GM19372 (cell line): ENCODE measurements around the gene MRTFA.
"Not testable (repeated sequence)": the region's sequence is repeated elsewhere in the genome, so short reads cannot be mapped to it uniquely, and the experiment has no call there.

Source experiments
- ATAC-seq: cut with Tn5 transposase; IDR thresholded peaks from one replicate; pipeline ENCODE4 v1.9.1; 2021; ENCODE audit warnings: mild to moderate bottlenecking, low read depth, moderate library complexity; ENCODE audit not compliant: unreplicated experiment

Gene MRTFA

DNA sequence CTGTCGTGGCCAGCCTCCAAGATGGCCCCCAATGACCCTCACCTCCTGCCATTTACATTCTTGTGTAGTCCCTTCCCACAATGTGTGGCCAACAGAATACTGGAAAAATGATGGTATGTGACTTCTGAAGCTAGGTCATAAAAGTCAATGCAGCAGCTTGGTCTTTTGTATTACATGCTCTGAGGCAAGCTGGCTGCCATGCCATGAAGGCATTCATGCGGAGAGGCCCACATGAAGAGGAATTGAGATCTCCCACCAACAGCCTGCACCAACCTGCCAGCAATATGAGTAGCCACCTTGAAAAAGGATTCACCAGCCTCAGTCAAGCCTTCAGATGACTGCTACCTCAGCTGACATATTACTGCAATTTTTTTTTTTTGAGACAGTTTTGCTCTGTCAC lies 4.6 kb downstream of the MRTFA start:
- ATAC-seq = no peak

GRCh38 chr22:40628354-40629042 lies 8.0 kb downstream of the MRTFA start:
- ATAC-seq = no peak

DNA sequence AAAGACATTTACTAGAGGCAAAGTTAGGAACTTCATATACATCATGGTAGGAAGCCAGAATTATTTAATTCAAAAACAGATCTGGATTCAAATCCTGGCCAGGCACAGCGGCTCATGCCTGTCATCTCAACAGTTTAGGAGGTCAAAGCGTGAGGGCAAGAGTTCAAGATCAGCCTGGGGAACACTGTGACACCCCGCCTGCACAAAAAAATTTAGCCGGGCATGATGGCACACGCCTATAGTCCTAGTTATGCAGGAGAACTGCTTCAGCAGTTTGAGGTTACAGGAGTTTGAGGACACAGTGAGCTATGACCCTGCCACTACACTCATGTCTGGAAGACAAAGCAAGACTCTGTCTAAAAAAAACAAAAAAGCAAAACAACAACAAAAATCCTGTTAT lies 8.9 kb downstream of the MRTFA start:
- no peak for ATAC-seq

GRCh38 chr22:40626851-40627250 lies 9.7 kb downstream of the MRTFA start:
- no peak for ATAC-seq

DNA sequence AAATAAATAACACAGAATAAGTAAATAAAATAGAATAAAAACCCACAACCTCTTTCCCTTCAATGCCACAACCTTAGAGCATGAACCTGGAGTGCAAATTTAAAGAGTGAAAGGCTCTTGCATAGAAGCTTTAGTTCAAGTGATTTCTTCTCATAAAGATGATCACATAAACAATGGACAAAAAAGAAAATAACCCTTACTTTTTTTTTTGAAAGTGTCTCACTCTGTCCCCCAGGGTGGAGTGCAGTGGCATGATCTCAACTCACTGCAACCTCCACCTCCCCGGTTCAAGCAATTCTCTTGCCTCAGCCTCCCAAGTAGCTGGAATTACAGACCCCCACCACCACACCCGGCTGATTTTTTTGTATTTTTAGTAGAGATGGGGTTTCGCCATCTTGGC lies 10.7 kb downstream of the MRTFA start:
- not testable (repeated sequence) for ATAC-seq

DNA sequence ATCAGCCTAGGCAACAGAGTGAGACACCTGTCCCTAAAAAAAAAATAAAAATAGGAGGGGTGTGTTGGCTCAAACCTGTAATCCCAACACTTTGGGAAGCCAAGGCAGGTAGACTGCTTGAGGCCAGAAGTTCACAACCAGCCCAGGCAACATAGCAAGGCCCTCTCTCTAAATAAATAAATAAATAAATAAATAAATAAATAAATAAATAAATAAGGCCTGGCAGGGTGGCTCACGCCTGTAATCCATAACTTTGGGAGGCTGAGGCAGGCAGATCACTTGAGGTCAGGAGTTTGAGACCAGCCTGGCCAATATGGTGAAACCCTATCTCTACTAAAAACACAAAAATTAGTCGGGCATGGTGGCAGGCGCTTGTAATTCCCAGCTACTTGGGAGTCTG lies 11.2 kb downstream of the MRTFA start:
- ATAC-seq = not testable (repeated sequence)

DNA sequence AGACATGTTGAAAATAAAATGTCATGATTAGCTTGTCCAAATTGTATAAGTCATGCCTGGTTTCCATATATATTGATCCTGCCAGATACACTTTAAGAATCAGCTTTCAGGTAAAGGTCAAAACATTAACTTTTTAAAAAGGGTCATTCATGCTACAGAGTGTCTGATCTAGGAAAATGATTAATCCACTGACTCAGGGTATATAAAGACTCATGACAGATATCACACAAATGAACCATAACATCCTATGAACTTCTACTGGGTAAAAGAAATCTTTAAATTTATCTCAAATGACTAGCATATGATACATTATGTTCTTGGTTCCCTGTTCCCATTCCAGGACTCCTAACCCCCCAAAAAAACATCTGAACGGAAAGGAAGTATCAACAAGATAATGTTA lies 11.7 kb downstream of the MRTFA start:
- ATAC-seq = no peak

DNA sequence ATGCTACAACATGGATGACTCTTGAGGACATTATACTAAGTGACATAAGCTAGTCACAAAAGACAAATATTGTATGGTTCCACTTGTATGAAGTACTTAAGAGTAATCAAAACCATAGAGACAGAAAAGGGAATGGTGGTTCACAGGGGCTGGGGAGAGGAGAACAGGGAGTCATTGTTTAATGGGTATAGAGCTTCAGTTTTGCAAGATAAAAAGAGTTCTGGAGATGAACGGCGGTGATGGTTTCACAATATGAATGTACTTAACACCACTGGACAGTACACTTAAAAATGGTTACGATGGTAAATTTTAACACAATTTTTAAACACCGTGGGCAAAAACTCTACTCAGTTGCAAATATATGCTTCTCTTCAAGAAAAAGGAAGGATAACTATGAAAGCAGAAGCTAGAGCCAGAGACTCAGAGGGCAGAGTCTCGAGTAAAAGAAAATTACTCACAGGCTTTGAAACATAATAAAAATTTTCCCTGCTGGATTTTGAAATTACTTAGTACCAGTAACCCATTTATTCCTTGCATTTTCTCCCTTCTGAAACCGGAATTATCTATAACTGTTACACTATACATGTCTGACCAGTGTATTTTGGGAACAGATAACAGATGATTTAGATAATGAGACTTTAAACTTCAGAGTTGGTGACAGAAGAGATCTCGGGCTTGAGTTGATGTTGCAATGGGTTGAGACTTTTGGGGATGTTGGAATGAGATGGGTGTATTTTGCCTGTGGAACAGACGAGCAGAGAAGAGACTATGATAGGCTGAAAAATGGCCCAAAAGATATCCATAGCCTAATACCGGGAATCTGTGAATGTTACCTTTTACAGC lies 15.0 kb downstream of the MRTFA start:
- no peak for ATAC-seq

GRCh38 chr22:40620464-40621046 lies 16.0 kb downstream of the MRTFA start:
- ATAC-seq = no peak

DNA sequence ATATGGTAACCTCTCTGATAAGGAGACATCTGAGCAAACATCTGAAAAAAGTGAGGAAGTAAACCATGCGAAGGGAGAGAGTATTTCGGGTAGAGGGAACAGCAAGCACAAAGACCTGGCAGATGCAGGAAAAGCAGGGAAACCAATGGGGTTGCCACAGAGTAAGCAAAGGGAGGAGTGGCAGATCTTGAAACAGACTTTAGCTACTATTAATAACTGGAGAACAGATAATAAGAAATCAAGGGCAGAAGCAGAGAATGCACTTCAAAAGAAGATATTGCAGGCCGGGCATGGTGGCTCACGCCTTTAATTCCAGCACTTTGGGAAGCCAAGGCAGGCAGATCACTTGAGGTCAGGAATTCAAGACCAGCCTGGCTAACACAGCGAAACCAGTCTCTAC lies 18.1 kb downstream of the MRTFA start:
- ATAC-seq = no peak

GRCh38 chr22:40616578-40616977 lies 19.9 kb downstream of the MRTFA start:
- ATAC-seq = no peak

DNA sequence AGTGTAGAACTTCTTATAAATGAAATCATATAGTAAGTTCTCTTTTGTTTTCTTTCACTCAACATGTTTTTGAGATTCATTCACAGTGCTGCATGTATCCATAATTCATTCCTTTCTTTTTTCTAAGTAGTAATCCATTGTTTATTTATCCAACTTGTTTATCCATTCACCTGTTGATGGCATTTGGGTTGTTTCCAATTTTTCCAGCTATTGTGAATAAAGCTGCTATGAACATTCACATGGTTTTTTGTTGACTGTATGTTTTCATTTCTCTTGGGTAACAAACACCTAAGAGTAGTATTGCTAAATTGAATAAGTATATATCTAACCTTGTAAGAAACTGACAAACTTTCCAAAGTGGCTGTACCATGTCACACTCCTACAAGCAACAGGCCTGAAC lies 23.5 kb downstream of the MRTFA start:
- no peak for ATAC-seq

GRCh38 chr22:40612291-40612751 lies 24.2 kb downstream of the MRTFA start:
- no peak for ATAC-seq

GRCh38 chr22:40611606-40612005 lies 24.9 kb downstream of the MRTFA start:
- ATAC-seq = no peak

GRCh38 chr22:40610329-40610850 lies 26.1 kb downstream of the MRTFA start:
- no peak for ATAC-seq

GRCh38 chr22:40609216-40609615 lies 27.3 kb downstream of the MRTFA start:
- no peak for ATAC-seq

- no peak for ATAC-seq
Measured at GRCh38 chr22:40607506-40607905, 29.0 kb downstream of the MRTFA start.

DNA sequence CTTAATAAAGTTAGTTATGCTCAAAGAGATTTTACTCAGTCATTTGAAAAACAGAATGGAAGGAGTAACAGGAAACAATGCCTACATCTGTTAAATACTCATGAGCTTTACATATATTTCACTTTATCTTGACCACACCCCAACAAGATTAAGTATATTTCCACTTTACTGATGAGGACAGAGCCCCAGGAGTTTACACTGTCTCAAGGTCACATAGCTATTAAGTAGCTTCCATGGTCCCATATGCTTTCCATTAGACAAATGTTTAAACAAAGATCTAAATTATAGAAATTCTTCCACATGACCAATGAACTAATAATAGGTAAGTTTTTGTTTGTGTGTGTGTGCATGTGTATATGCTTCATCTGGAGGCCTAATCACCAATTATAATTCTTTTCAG lies 30.2 kb downstream of the MRTFA start:
- no peak for ATAC-seq

GRCh38 chr22:40605761-40606160 lies 30.8 kb downstream of the MRTFA start:
- no peak for ATAC-seq

DNA sequence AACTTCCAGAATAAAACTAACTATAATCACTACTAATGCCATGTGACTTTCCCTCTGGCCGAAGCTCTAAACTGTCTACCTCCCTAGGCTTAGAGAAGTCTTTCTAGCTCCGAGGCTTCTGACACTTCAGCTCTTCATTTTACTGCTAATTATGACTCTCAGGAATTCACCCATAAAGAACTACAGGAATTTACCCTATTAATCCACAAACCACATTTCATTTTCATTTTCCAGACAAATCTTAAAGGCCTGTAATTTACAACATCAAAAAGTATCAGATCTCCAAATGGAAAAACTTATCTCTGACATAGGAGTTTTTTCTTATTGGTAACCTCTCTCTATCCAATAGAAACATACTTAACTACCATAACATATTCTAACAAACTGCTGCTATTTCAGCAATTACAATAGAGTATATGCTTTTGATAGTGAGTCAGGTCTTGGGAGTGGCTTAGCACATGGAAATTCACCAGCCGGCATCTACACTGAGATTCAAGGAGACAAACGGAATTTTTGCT lies 33.4 kb downstream of the MRTFA start:
- no peak for ATAC-seq

- ATAC-seq = no peak
Measured at GRCh38 chr22:40602231-40602630, 34.3 kb downstream of the MRTFA start.
